Effector memory CD8-positive, alpha-beta T cell (primary cell): ENCODE measurements around the gene PIK3AP1.
"Not testable (repeated sequence)": the region's sequence is repeated elsewhere in the genome, so short reads cannot be mapped to it uniquely, and the experiment has no call there.

Experiments used
- ATAC-seq: fragments of 150-1000 bp; cut with Tn5 transposase; replicated peaks from 2 replicates; pipeline ENCODE4 v1.10.0; 2021; ENCODE audit warnings: mild to moderate bottlenecking, moderate library complexity
- DNase-seq, 3 experiments: peaks; one replicate each; pipeline ENCODE4 v3.0.0; 2021
- H3K27ac Mint-ChIP-seq, 2 donors: one replicate each; pipeline ENCODE4 v1.8.0; 2022; ENCODE audit warnings: mild to moderate bottlenecking in 2 of 2, mixed read lengths in 2 of 2, moderate library complexity in 2 of 2
- H3K27me3 Mint-ChIP-seq, 2 donors: one replicate each; pipeline ENCODE4 v1.8.0; 2022; ENCODE audit warnings: mixed read lengths in 2 of 2
- H3K36me3 Mint-ChIP-seq: one replicate; pipeline ENCODE4 v1.8.0; 2022; ENCODE audit warnings: mild to moderate bottlenecking, moderate library complexity, mixed read lengths; ENCODE audit not compliant: insufficient read depth
- H3K4me1 Mint-ChIP-seq, 2 donors: one replicate each; pipeline ENCODE4 v1.8.0; 2022; ENCODE audit warnings: low read depth in 2 of 2, mixed read lengths in 2 of 2
- H3K4me3 Mint-ChIP-seq, 2 donors: one replicate each; pipeline ENCODE4 v1.8.0; 2022; ENCODE audit warnings: mild to moderate bottlenecking in 2 of 2, mixed read lengths in 2 of 2, moderate library complexity in 2 of 2
- H3K9me3 Mint-ChIP-seq, 2 donors: one replicate each; pipeline ENCODE4 v1.8.0; 2022; ENCODE audit warnings: mixed read lengths in 2 of 2

Gene PIK3AP1

GRCh38 chr10:96698305-96698704 is 22.0 kb downstream of the PIK3AP1 start:
- H3K9me3 Mint-ChIP-seq, H3K4me3 Mint-ChIP-seq, H3K36me3 Mint-ChIP-seq, H3K27me3 Mint-ChIP-seq, ATAC-seq, DNase-seq: not testable (repeated sequence)
- H3K4me1 Mint-ChIP-seq, result peaks cover 29 to 43% of the 10 kb centered on the region in 2 donors
- peak overlapping the region in 1 of 2 donors; percentile 94 for H3K27ac Mint-ChIP-seq

DNA sequence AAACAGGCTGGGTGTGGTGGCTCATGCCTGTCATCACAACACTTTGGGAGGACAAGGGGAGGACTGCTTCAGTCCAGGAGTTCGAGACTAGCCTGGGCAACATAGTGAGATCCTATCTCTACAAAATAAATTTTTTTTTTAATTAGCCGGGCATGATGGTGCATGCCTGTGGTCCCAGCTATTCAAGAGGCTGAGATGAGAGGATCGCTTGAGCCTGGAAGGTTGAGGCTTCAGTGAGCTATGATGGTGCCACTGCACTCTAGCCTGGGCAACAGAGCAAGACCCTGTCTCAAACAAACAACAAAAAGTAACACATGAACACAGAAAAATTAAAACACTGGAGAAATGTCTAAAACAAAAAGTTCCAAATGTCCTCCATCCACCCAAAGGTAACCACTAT is 22.9 kb downstream of the PIK3AP1 start:
- peaks cover 27 to 48% of the 10 kb centered on the region in 2 donors for H3K4me1 Mint-ChIP-seq
- no peaks in the 10 kb centered on the region for H3K9me3 Mint-ChIP-seq
- no peaks in the 10 kb centered on the region for H3K27me3 Mint-ChIP-seq
- peak overlapping the region in 1 of 2 donors; percentile 94 for H3K27ac Mint-ChIP-seq
- ATAC-seq (no peak), DNase-seq (no peak)
- H3K4me3 Mint-ChIP-seq, result no peak overlapping the region
- H3K36me3 Mint-ChIP-seq, result peaks cover 6% of the 10 kb centered on the region

DNA sequence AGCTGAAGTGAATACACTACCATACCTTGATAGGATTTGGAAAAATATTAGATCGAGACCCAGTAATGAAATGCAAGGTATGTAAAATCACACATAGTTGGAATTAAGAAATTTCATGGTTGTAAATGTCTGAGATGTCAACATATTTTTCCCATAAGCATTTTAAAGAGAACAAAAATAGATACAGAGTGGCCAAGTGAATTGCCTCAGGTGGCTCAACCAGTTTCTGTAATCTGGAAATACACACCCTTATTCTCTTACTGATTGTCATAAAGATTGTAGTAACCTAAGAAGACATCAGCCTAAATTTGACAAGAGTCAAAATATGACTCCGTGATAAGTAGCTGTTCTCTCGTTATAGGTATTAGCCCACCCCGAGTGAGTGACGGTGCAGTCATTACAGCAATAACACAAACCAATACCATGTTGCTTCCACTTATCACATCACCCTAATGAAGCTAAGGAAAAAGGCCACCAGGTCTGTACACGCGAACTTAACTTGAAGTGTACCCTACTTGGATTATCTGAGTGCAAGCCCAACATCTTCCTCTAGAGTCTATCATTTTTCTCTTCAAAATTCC is 23.4 kb downstream of the PIK3AP1 start:
- H3K4me1 Mint-ChIP-seq, result peaks cover 27 to 49% of the 10 kb centered on the region in 2 donors

DNA sequence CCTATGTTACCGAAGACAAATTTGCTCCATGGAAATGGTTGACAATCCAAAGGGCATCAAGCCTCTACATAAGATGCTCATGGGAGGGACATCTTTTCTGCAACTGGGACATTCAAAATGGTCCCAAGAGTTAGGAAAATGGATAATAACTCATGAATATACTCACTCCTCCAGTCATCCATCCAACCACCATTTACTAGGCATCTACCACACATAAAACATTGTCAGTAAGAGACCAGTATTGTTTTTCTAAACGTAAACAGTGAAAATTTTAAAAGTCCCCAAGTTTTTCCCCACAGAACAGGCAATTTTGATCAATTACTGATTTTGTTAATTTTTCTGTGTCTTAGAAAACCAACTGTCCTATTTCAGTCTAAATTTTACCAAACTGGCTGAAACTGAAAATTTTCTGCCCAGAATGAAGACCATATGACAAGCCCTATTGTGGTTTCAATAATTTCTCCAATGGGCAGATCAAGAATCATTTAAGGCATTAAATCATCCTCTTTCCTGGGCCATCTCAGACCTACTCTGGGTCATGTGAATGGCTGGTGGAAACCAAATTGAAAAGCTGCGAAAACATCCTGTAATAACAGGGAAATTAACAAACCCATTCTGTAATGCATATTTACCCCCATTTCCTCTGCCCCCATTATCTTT is 24.2 kb downstream of the PIK3AP1 start:
- DNase-seq, result no peak
- Mint-ChIP-seq H3K27me3 (no peaks in the 10 kb centered on the region), H3K36me3 (peaks cover 2% of the 10 kb centered on the region), H3K9me3 (no peaks in the 10 kb centered on the region), H3K27ac (peak overlapping the region; percentile 83 to 94), H3K4me1 (peaks cover 29 to 50% of the 10 kb centered on the region in 2 donors), H3K4me3 (peak overlapping the region; percentile 64 to 70)
- peak; percentile 28 for ATAC-seq

More for the DNA sequence above, 23.4 kb downstream of the PIK3AP1 start:
- Mint-ChIP-seq H3K27me3 (no peaks in the 10 kb centered on the region), H3K9me3 (no peaks in the 10 kb centered on the region), H3K4me3 (peak overlapping the region; percentile 51 to 70), H3K36me3 (peaks cover 2% of the 10 kb centered on the region), H3K27ac (peak overlapping the region; percentile 83 to 94)
- DNase-seq (no peak), ATAC-seq (no peak)

DNA sequence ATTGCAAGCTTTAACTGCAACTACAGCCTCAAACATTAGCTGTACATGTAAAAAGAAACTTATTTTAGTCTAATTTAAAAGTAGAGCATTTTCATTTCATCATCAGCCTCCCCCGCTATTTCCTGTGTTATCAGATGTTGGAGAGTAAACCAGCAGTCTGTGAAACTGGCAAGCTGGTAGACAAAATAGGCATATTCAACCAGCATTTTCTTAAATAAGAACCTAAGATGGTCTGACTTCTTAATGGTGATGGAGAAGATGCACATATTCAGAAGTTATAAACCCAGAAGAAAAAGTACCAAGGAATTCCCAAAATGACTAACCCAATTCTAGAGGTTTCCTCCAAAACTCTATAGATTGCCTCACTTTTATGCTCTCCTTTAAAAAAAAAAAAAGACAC is 24.9 kb downstream of the PIK3AP1 start:
- peak; percentile 89 for ATAC-seq
- Mint-ChIP-seq H3K4me3 (peak overlapping the region; percentile 64 to 70), H3K27me3 (no peaks in the 10 kb centered on the region), H3K36me3 (peaks cover 2% of the 10 kb centered on the region), H3K4me1 (peaks cover 32 to 50% of the 10 kb centered on the region in 2 donors), H3K9me3 (no peaks in the 10 kb centered on the region), H3K27ac (peak overlapping the region; percentile 83 to 94)
- DNase-seq, result peak; percentile 15 to 28 (median 21)

- H3K4me1 Mint-ChIP-seq, result peaks cover 47 to 56% of the 10 kb centered on the region in 2 donors
- DNase-seq (no peak), ATAC-seq (no peak)
- H3K4me3 Mint-ChIP-seq, result no peak overlapping the region
- H3K9me3 Mint-ChIP-seq, result no peaks in the 10 kb centered on the region
- H3K36me3 Mint-ChIP-seq, result peaks cover 5% of the 10 kb centered on the region
- H3K27me3 Mint-ChIP-seq, result no peaks in the 10 kb centered on the region
- peak overlapping the region; percentile 49 to 94 for H3K27ac Mint-ChIP-seq
Measured at GRCh38 chr10:96693431-96693830, 26.9 kb downstream of the PIK3AP1 start.

- Mint-ChIP-seq H3K27ac (peak overlapping the region; percentile 29 to 94), H3K4me3 (no peak overlapping the region), H3K9me3 (no peaks in the 10 kb centered on the region), H3K36me3 (peaks cover 4% of the 10 kb centered on the region), H3K27me3 (no peaks in the 10 kb centered on the region), H3K4me1 (peaks cover 50 to 56% of the 10 kb centered on the region in 2 donors)
- ATAC-seq (no peak), DNase-seq (no peak)
Measured at GRCh38 chr10:96692427-96692826, 27.9 kb downstream of the PIK3AP1 start.

- Mint-ChIP-seq H3K27me3 (no peaks in the 10 kb centered on the region), H3K27ac (peak overlapping the region; percentile 29 to 94), H3K4me3 (no peak overlapping the region), H3K9me3 (no peaks in the 10 kb centered on the region), H3K36me3 (peaks cover 3% of the 10 kb centered on the region), H3K4me1 (peaks cover 51% of the 10 kb centered on the region in 2 donors)
- DNase-seq (no peak), ATAC-seq (no peak)
Measured at GRCh38 chr10:96691761-96692160, 28.6 kb downstream of the PIK3AP1 start.

GRCh38 chr10:96690755-96691730 is 29.3 kb downstream of the PIK3AP1 start:
- no peak for DNase-seq
- Mint-ChIP-seq H3K36me3 (peaks cover 3% of the 10 kb centered on the region), H3K9me3 (no peaks in the 10 kb centered on the region), H3K4me1 (peaks cover 44 to 45% of the 10 kb centered on the region in 2 donors), H3K27ac (no peak overlapping the region), H3K27me3 (no peaks in the 10 kb centered on the region), H3K4me3 (no peak overlapping the region)
- ATAC-seq, result peak; percentile 30

GRCh38 chr10:96688789-96689188 is 31.5 kb downstream of the PIK3AP1 start:
- H3K27ac Mint-ChIP-seq, result peak overlapping the region in 1 of 2 donors; percentile 66

GRCh38 chr10:96687317-96688012 is 32.8 kb downstream of the PIK3AP1 start:
- peak; percentile 16 for ATAC-seq

More at GRCh38 chr10:96688789-96689188, 31.5 kb downstream of the PIK3AP1 start:
- ATAC-seq, result no peak
- H3K36me3 Mint-ChIP-seq, result peaks cover 7% of the 10 kb centered on the region
- DNase-seq, result no peak
- peak overlapping the region in 1 of 2 donors; percentile 6 for H3K4me3 Mint-ChIP-seq
- H3K4me1 Mint-ChIP-seq, result peaks cover 45 to 46% of the 10 kb centered on the region in 2 donors
- H3K27me3 Mint-ChIP-seq, result no peaks in the 10 kb centered on the region
- H3K9me3 Mint-ChIP-seq, result no peaks in the 10 kb centered on the region

GRCh38 chr10:96686514-96686913 is 33.8 kb downstream of the PIK3AP1 start:
- Mint-ChIP-seq H3K27ac (peak overlapping the region in 1 of 2 donors; percentile 6), H3K27me3 (no peaks in the 10 kb centered on the region), H3K4me1 (peaks cover 36 to 51% of the 10 kb centered on the region in 2 donors), H3K4me3 (no peak overlapping the region), H3K36me3 (peaks cover 7% of the 10 kb centered on the region), H3K9me3 (no peaks in the 10 kb centered on the region)
- DNase-seq, result no peak
- no peak for ATAC-seq

More at GRCh38 chr10:96687317-96688012, 32.8 kb downstream of the PIK3AP1 start:
- no peaks in the 10 kb centered on the region for H3K27me3 Mint-ChIP-seq
- H3K9me3 Mint-ChIP-seq, result no peaks in the 10 kb centered on the region
- DNase-seq, result no peak
- H3K4me1 Mint-ChIP-seq, result peaks cover 39 to 50% of the 10 kb centered on the region in 2 donors
- no peak overlapping the region for H3K4me3 Mint-ChIP-seq
- peaks cover 7% of the 10 kb centered on the region for H3K36me3 Mint-ChIP-seq
- H3K27ac Mint-ChIP-seq, result peak overlapping the region; percentile 6 to 26
